HL-60 (cell line): ENCODE data around the gene RBM33.

ENCODE experiments used
- CTCF ChIP-seq: IDR thresholded peaks from one replicate; pipeline ENCODE4 v1.5.1; 2011; ENCODE audit warnings: low read length, control low read depth, inconsistent platforms; ENCODE audit not compliant: insufficient read depth
- POLR2AphosphoS5 ChIP-seq: IDR thresholded peaks from 2 replicates; pipeline ENCODE4 v1.6.1; 2012; ENCODE audit warnings: low read depth

DNA sequence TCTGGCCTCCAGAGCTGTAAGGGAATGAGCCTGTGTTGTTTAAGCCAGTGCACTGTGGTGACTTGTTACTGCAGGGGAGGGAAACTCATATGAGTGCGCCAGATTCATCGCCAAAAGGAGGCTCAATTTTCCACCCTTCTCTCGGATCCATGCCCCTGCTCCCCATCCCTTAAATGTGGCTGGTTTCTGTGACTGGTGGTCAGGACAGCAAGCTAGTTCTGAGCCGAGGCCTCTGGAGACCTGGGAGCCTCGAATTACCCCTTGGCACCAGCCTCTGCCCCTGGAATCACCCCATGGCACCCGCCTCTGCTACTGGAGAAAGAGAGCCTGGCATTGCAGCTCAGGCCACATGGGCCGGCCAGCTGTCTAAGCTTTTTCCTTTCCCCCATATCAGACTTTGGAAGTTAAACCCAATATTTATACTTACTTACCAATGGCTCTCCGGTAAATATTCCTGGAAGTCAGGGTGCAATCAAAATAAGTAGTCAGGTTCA, 39.9 kb upstream of the RBM33 start:
- TF ChIP-seq CTCF (no peak), POLR2AphosphoS5 (no peak)
